ENCODE results near the gene VPS13D.
"Not testable (repeated sequence)": the region's sequence is repeated elsewhere in the genome, so short reads cannot be mapped to it uniquely, and the experiment has no call there.

Gene VPS13D

DNA sequence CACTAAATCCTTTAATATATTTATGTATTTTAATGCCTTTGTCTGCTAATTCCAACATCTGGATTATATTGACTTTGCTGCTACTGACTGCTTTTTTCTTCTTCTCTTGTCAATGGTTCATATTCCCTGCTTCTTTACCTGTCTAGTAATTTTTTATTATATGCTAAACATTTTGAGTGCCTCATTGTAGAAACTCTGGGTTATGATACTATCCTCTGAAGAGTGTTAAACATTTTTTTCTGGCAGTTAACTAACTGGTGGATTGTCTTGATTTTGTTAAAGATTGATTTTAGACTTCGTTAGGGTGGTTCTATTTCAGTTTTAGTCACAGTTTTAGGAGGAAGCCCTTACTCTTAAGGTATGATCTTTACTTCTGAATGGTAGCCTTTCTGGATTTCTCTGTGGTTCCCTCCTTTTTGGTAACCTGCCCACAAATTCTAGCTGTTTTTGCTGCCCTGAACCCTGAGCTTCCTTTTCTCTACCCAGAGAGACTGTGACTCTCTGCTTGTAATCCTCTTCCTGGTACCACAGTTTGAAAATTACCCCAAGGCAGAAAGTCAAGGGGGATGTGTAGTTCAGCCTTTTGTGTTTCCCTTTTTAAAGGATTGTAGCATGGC, 306.3 kb downstream of the VPS13D start:
- H2AFZ ChIP-seq (ENCODE audit: low read depth): no peak overlapping the region
- H3K27ac ChIP-seq: no peak overlapping the region
- no peaks in the 10 kb centered on the region for H3K4me1 ChIP-seq (ENCODE audit: low read depth, poor library complexity, severe bottlenecking)
- H3K4me2 ChIP-seq: no peak overlapping the region
- no peak for TF ChIP-seq CTCF (conservative IDR thresholded peaks at IDR 0.05; ENCODE audit: low read depth, low read length)
- no peak overlapping the region for H3K4me3 ChIP-seq (IDR thresholded peaks at IDR 0.05; ENCODE audit: insufficient read depth, low read depth, low read length)
- H3K79me2 ChIP-seq (ENCODE audit: insufficient read depth, low read depth): no peaks in the 10 kb centered on the region
- H3K27me3 ChIP-seq (ENCODE audit: insufficient read depth, low read depth): 0 out of 2 replicates have a peak, but pooled peaks cover 5% of the 10 kb centered on the region
- no peak overlapping the region for H3K9ac ChIP-seq
- no peaks in the 10 kb centered on the region for H4K20me1 ChIP-seq (ENCODE audit: insufficient read depth)
- H3K36me3 ChIP-seq (ENCODE audit: insufficient read depth): no peaks in the 10 kb centered on the region

DNA sequence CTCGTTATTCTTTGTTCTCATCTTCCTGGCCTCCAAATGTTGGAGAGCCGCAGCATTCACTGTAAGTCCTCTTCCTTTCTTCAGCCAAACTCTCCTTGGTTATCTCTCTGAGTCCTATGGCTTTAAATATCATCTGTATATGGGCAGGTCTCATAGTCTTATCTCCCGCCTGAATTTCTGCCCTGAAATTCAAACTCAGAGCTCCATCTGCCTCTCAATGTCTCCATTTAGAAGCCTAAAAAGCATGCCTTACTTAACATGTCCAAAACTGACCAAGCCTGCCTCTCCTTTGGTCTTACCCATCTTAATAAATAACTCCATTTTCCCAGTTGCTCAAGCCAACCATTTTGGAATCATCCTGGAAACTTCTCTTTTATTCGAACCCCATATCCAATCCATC, 307.5 kb downstream of the VPS13D start:
- H4K20me1 ChIP-seq (ENCODE audit: insufficient read depth): no peaks in the 10 kb centered on the region
- no peak for TF ChIP-seq CTCF (conservative IDR thresholded peaks at IDR 0.05; ENCODE audit: low read depth, low read length)

DNA sequence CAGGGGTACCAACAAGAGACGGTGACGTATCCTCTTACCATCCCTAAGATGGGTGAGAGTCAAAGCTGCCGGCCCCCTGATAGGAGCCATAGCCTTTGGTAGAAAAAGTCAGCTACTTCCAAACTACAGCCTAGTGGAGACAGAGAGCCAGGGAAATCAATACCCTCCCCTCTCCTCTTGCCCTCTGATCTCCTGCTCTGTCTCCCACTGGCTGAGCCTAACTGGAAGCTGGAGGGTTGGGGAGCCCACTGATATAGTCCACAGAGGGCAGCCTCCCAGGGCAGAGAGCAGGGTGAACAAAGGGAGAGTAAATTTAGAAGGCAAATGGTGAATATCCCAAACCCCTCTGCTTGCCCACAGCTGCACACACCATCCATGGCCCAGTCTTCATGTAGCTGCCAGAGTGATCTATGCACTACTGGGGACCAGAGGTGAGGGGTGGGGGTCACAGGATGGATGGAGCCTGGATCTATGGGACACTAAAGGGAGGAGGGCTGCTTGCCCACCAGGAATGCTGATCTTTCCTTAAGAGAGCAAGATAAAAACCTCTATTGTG, 308.2 kb downstream of the VPS13D start:
- Histone ChIP-seq H3K36me3 (ENCODE audit: insufficient read depth) (no peaks in the 10 kb centered on the region), H3K4me1 (ENCODE audit: low read depth, poor library complexity, severe bottlenecking) (no peaks in the 10 kb centered on the region), H2AFZ (ENCODE audit: low read depth) (no peak overlapping the region), H3K4me2 (no peak overlapping the region), H3K9ac (no peak overlapping the region), H3K27ac (no peak overlapping the region), H3K79me2 (ENCODE audit: insufficient read depth, low read depth) (no peaks in the 10 kb centered on the region), H3K4me3 (IDR thresholded peaks at IDR 0.05; ENCODE audit: insufficient read depth, low read depth, low read length) (no peak overlapping the region), H3K27me3 (ENCODE audit: insufficient read depth, low read depth) (0 out of 2 replicates have a peak, but pooled peaks cover 5% of the 10 kb centered on the region), H4K20me1 (ENCODE audit: insufficient read depth) (no peaks in the 10 kb centered on the region)
- TF ChIP-seq CTCF (conservative IDR thresholded peaks at IDR 0.05; ENCODE audit: low read depth, low read length): no peak

More for the DNA sequence above, 307.5 kb downstream of the VPS13D start:
- no peak overlapping the region for H3K27ac ChIP-seq
- H2AFZ ChIP-seq (ENCODE audit: low read depth): no peak overlapping the region
- H3K4me2 ChIP-seq: no peak overlapping the region
- H3K36me3 ChIP-seq (ENCODE audit: insufficient read depth): no peaks in the 10 kb centered on the region
- H3K4me1 ChIP-seq (ENCODE audit: low read depth, poor library complexity, severe bottlenecking): no peaks in the 10 kb centered on the region
- H3K27me3 ChIP-seq (ENCODE audit: insufficient read depth, low read depth): 0 out of 2 replicates have a peak, but pooled peaks cover 5% of the 10 kb centered on the region
- no peaks in the 10 kb centered on the region for H3K79me2 ChIP-seq (ENCODE audit: insufficient read depth, low read depth)
- no peak overlapping the region for H3K4me3 ChIP-seq (IDR thresholded peaks at IDR 0.05; ENCODE audit: insufficient read depth, low read depth, low read length)
- H3K9ac ChIP-seq: no peak overlapping the region

GRCh38 chr1:12538536-12538935, 308.7 kb downstream of the VPS13D start:
- not testable (repeated sequence) for H3K4me1 ChIP-seq (ENCODE audit: low read depth, poor library complexity, severe bottlenecking); H3K9ac ChIP-seq; H3K27ac ChIP-seq; H2AFZ ChIP-seq (ENCODE audit: low read depth); H3K27me3 ChIP-seq (ENCODE audit: insufficient read depth, low read depth); H3K36me3 ChIP-seq (ENCODE audit: insufficient read depth); H3K4me3 ChIP-seq (IDR thresholded peaks at IDR 0.05; ENCODE audit: insufficient read depth, low read depth, low read length); H3K79me2 ChIP-seq (ENCODE audit: insufficient read depth, low read depth); H3K4me2 ChIP-seq; H4K20me1 ChIP-seq (ENCODE audit: insufficient read depth)

- no peak overlapping the region for H3K4me2 ChIP-seq
- no peaks in the 10 kb centered on the region for H3K79me2 ChIP-seq (ENCODE audit: insufficient read depth, low read depth)
- no peak overlapping the region for H3K27ac ChIP-seq
- H3K36me3 ChIP-seq (ENCODE audit: insufficient read depth): no peaks in the 10 kb centered on the region
- TF ChIP-seq CTCF (conservative IDR thresholded peaks at IDR 0.05; ENCODE audit: low read depth, low read length): no peak
- H3K9ac ChIP-seq: no peak overlapping the region
- no peak overlapping the region for H2AFZ ChIP-seq (ENCODE audit: low read depth)
- no peak overlapping the region for H3K4me3 ChIP-seq (IDR thresholded peaks at IDR 0.05; ENCODE audit: insufficient read depth, low read depth, low read length)
- H3K4me1 ChIP-seq (ENCODE audit: low read depth, poor library complexity, severe bottlenecking): no peaks in the 10 kb centered on the region
- H3K27me3 ChIP-seq (ENCODE audit: insufficient read depth, low read depth): 0 out of 2 replicates have a peak, but pooled peaks cover 5% of the 10 kb centered on the region
- no peaks in the 10 kb centered on the region for H4K20me1 ChIP-seq (ENCODE audit: insufficient read depth)
These were observed 309.5 kb downstream of the VPS13D start for GRCh38 chr1:12539320-12539704.
